GM12878 (cell line): ENCODE results near the gene OVCA2. TPM values are rescaled to one million over a fixed set of nuclear protein-coding genes. Genes with fewer than 3 reads are reported as not detected.

Experiments used
- ATAC-seq: fragments of 200-7000 bp; cut with Tn5 transposase; 3 replicates; pipeline ENCODE4 v1.9.1; 2020; ENCODE audit warnings: mild to moderate bottlenecking, moderate library complexity
- BruUV-seq: library from RNA; stranded (reverse); fragments of 400-500 nt; replicated peaks from 2 replicates; lab custom pipeline; 2021; lab: Mats Ljungman, UMichigan
- CTCF ChIA-PET: fragments of 300-600 bp; sonication (Branson Sonifier 250); formaldehyde crosslinking; extraction: SDS; loops from one replicate; lab custom pipeline; 2021; ENCODE audit warnings: inconsistent platforms; lab: Yijun Ruan, JAX
- POLR2A ChIA-PET: fragments of 350-600 bp; formaldehyde crosslinking; extraction: SDS; loops from one replicate; lab custom pipeline; 2021; ENCODE audit warnings: inconsistent platforms; lab: Charles Lee
- RAD21 ChIA-PET: fragments of 300-600 bp; sonication (Branson Sonifier 250); formaldehyde crosslinking; loops from one replicate; lab custom pipeline; 2023; ENCODE audit warnings: antibody characterized with exemption; ENCODE audit not compliant: unreplicated experiment; lab: Charles Lee
- SMC1A ChIA-PET: fragments of 300-600 bp; sonication (Branson Sonifier 250); formaldehyde crosslinking; loops from one replicate; lab custom pipeline; 2023; ENCODE audit not compliant: unreplicated experiment, uncharacterized antibody; lab: Charles Lee
- DNase-seq: peaks from one replicate; pipeline ENCODE4 v3.0.0-alpha.2; 2011; ENCODE audit warnings: low read depth, low spot score
- FAIRE-seq: peaks from 3 replicates; lab custom pipeline; 2011; peaks lifted over from hg19 to GRCh38; lab: Jason Lieb, UNC
- H2AFZ ChIP-seq: 2 replicates; pipeline ENCODE4 v1.6.0; 2011; ENCODE audit warnings: low read depth, low read length, control low read depth; ENCODE audit not compliant: control insufficient read depth
- H3K27ac ChIP-seq: 2 replicates; pipeline ENCODE4 v1.5.1; 2011; ENCODE audit warnings: control low read depth; ENCODE audit not compliant: control insufficient read depth, insufficient read depth
- H3K27me3 ChIP-seq, 2 experiments: replicated peaks in 1 of 2; 2 replicates each; pipeline versions ENCODE4 v1.6.0 to v1.6.1; 2011; ENCODE audit warnings: low read length in 1 of 2; ENCODE audit not compliant: control insufficient read depth in 2 of 2, insufficient read depth in 2 of 2
- H3K36me3 ChIP-seq, 2 experiments: 2 replicates each; pipeline ENCODE4 v1.5.1; 2011; ENCODE audit warnings: low read length in 1 of 2; ENCODE audit not compliant: control insufficient read depth in 2 of 2, insufficient read depth in 2 of 2
- H3K4me1 ChIP-seq: 2 replicates; pipeline ENCODE4 v1.6.1; 2011; ENCODE audit warnings: mild to moderate bottlenecking, low read length, moderate library complexity, mixed read lengths; ENCODE audit not compliant: control insufficient read depth, insufficient read depth
- H3K4me2 ChIP-seq: 2 replicates; pipeline ENCODE4 v1.6.0; 2011; ENCODE audit warnings: control low read depth; ENCODE audit not compliant: control insufficient read depth, insufficient read depth
- H3K4me3 ChIP-seq: fragments of 200-600 bp; sonication (generic); 2 replicates; pipeline ENCODE4 v1.5.1; 2016
- H3K79me2 ChIP-seq: 2 replicates; pipeline ENCODE4 v1.6.0; 2011; ENCODE audit warnings: low read length; ENCODE audit not compliant: control insufficient read depth, insufficient read depth
- H3K9ac ChIP-seq: 2 replicates; pipeline ENCODE4 v1.8.0; 2011; ENCODE audit warnings: low read length, control low read depth, mixed read lengths; ENCODE audit not compliant: control insufficient read depth, insufficient read depth
- H3K9me3 ChIP-seq: replicated peaks from 3 replicates; pipeline ENCODE4 v1.5.1; 2011; ENCODE audit warnings: mild to moderate bottlenecking, low read length; ENCODE audit not compliant: control insufficient read depth, insufficient read depth
- H4K20me1 ChIP-seq: 2 replicates; pipeline ENCODE4 v1.6.0; 2011; ENCODE audit not compliant: control insufficient read depth, insufficient read depth
- BACH1 ChIP-seq: fragments of 450-650 bp; IDR thresholded peaks from 2 replicates; pipeline ENCODE4 v1.6.1; 2017; ENCODE audit warnings: mild to moderate bottlenecking, borderline replicate concordance
- CBFB ChIP-seq: IDR thresholded peaks from 2 replicates; pipeline ENCODE4 v1.6.1; 2016; ENCODE audit warnings: antibody characterized with exemption, low read depth
- CHD2 ChIP-seq: IDR thresholded peaks from 2 replicates; pipeline ENCODE4 v1.6.1; 2011; ENCODE audit warnings: low read depth, low read length, improper control_type of control experiment, borderline replicate concordance
- CTCF ChIP-seq, 3 experiments: IDR thresholded peaks in 2 of 3; conservative IDR thresholded peaks in 1 of 3; 2 replicates each; pipeline ENCODE4 v1.5.1; 2011; ENCODE audit warnings: low read depth in 3 of 3, low read length in 3 of 3, mild to moderate bottlenecking in 3 of 3, control low read depth in 2 of 3, moderate library complexity in 2 of 3, inconsistent platforms in 1 of 3, mixed read lengths in 1 of 3; ENCODE audit not compliant: control insufficient read depth in 2 of 3, insufficient read depth in 1 of 3; ENCODE audit errors: extremely low read depth in 1 of 3
- DPF2 ChIP-seq: fragments of 450-650 bp; IDR thresholded peaks from 2 replicates; pipeline ENCODE4 v1.6.1; 2017; ENCODE audit warnings: mild to moderate bottlenecking
- HDAC2 ChIP-seq: fragments of 200-600 bp; sonication (generic); IDR thresholded peaks from 2 replicates; pipeline ENCODE4 v1.6.1; 2017
- HDGF ChIP-seq: fragments of 450-650 bp; IDR thresholded peaks from 2 replicates; pipeline ENCODE4 v1.6.1; 2016; ENCODE audit warnings: antibody characterized with exemption
- MTA2 ChIP-seq: fragments of 450-650 bp; IDR thresholded peaks from 2 replicates; pipeline ENCODE4 v1.6.1; 2016; ENCODE audit warnings: low read depth, mild to moderate bottlenecking, moderate library complexity
- NFYA ChIP-seq: IDR thresholded peaks from 2 replicates; pipeline ENCODE4 v1.6.1; 2011; ENCODE audit warnings: low read depth, mild to moderate bottlenecking, low read length, improper control_type of control experiment, borderline replicate concordance
- PAX8 ChIP-seq: fragments of 450-650 bp; IDR thresholded peaks from 2 replicates; pipeline ENCODE4 v1.6.1; 2017; ENCODE audit warnings: mild to moderate bottlenecking, moderate library complexity
- RAD51 ChIP-seq: fragments of 450-650 bp; IDR thresholded peaks from 2 replicates; pipeline ENCODE4 v1.6.1; 2016; ENCODE audit warnings: moderate library complexity, mild to moderate bottlenecking, inconsistent platforms
- RELA ChIP-seq: fragments of 450-650 bp; IDR thresholded peaks from 2 replicates; pipeline ENCODE4 v1.8.0; 2014; ENCODE audit warnings: borderline replicate concordance; ENCODE audit not compliant: partially characterized antibody
- SMAD5 ChIP-seq: IDR thresholded peaks from 2 replicates; pipeline ENCODE4 v1.6.1; 2016; ENCODE audit warnings: antibody characterized with exemption, low read depth
- SUZ12 ChIP-seq: fragments of 200-600 bp; sonication (generic); IDR thresholded peaks from one replicate; pipeline ENCODE4 v1.6.1; 2018; ENCODE audit warnings: antibody characterized with exemption, mild to moderate bottlenecking; ENCODE audit not compliant: unreplicated experiment
- TCF3 ChIP-seq: IDR thresholded peaks from 2 replicates; pipeline ENCODE4 v1.6.1; 2012; ENCODE audit warnings: low read depth, mild to moderate bottlenecking, low read length, borderline replicate concordance; ENCODE audit not compliant: insufficient read depth
- YBX1 ChIP-seq: fragments of 450-650 bp; IDR thresholded peaks from 2 replicates; pipeline ENCODE4 v1.6.1; 2016; ENCODE audit warnings: antibody characterized with exemption
- ZNF592 ChIP-seq: fragments of 450-650 bp; IDR thresholded peaks from 2 replicates; pipeline ENCODE4 v1.6.1; 2017; ENCODE audit warnings: mild to moderate bottlenecking, moderate library complexity
- WGBS: methylation state at CpG from one replicate; pipeline ENCODE4 v1.1.6; 2016; ENCODE audit warnings: low lambda C conversion rate; ENCODE audit not compliant: insufficient replicate concordance, insufficient coverage; ENCODE audit errors: missing lambda C conversion rate; 5-methylcytosine and 5-hydroxymethylcytosine counted together
- in situ Hi-C: fragments of 300-500 bp; cut with MboI; formaldehyde crosslinking; loops from 9 replicates; pipeline ENCODE4 v1.14.3; 2018; ENCODE audit warnings: mixed read lengths
- intact Hi-C: fragments of 100-400 bp; cut with micrococcal nuclease; formaldehyde crosslinking; loops from one replicate; pipeline ENCODE4 v1.14.2; 2022; ENCODE audit not compliant: unreplicated experiment
- polyA plus RNA-seq, 11 experiments: library from polyadenylated mRNA; depleted of rRNA in 4 of 11; unstranded in 6 of 11; stranded (reverse) in 5 of 11; fragments of >200 nt; fragmentation: Nextera tagmentation in 4 of 11; fragmentation: Illumina TruSeq in 1 of 11; extraction: Ambion mirVana in 4 of 11; extraction: Trizol in 1 of 11; gene quantifications; 1 replicate in 1 of 11; 2 replicates in 10 of 11; pipeline versions ENCODE4 v1.2.1 to v1.2.3, GENCODE V29; 2011 to 2016; ENCODE audit warnings: inconsistent platforms in 2 of 11, missing spikeins in 2 of 11, low read depth in 1 of 11
- total RNA-seq, 4 experiments: library from RNA; depleted of rRNA in 3 of 4; stranded (reverse); fragments of >200 nt in 3 of 4; fragmentation: Illumina TruSeq in 1 of 4; extraction: Trizol in 1 of 4; gene quantifications; 2 replicates each; pipeline versions ENCODE4 v1.2.1 to v1.2.3, GENCODE V29; 2013 to 2021

The OVCA2 gene
- total and polyA plus RNA-seq, 10 of the 15 experiments (the other 5 are each of a cell fraction or from before 2014, with no cell fraction given): 6.1 to 75.3 (median 40.7) TPM

- Histone ChIP-seq H3K9ac (no peak overlapping the region), H3K27me3 (peaks cover 1 to 3% of the 10 kb centered on the region in 2 experiments; a peak in 3 of 4 replicates), H3K4me2 (no peak overlapping the region), H3K27ac (no peak overlapping the region), H3K79me2 (no peaks in the 10 kb centered on the region), H3K9me3 (no peaks in the 10 kb centered on the region), H3K4me1 (no peaks in the 10 kb centered on the region), H2AFZ (no peak overlapping the region), H3K36me3 (no peaks in the 10 kb centered on the region), H4K20me1 (no peaks in the 10 kb centered on the region), H3K4me3 (no peak overlapping the region)
- no peak for DNase-seq
- no TSS peak for BruUV-seq
- intact Hi-C loops: no loop called here
- in situ Hi-C loops: no loop called here
- FAIRE-seq: no peak
- no peak for ATAC-seq
- ChIA-PET RAD21 (no interaction called here), POLR2A (no interaction called here), SMC1A (no interaction called here), CTCF (no interaction called here)
- no peak for TF ChIP-seq RELA
- no peak for TF ChIP-seq MTA2
- TF ChIP-seq NFYA: no peak
- no peak for TF ChIP-seq ZNF592
- no peak for TF ChIP-seq SUZ12
- TF ChIP-seq RAD51: no peak
- no peak for TF ChIP-seq DPF2
- TF ChIP-seq HDAC2: no peak
- TF ChIP-seq CBFB: no peak
- TF ChIP-seq HDGF: no peak
- TF ChIP-seq YBX1: no peak
- no peak for TF ChIP-seq BACH1
- TF ChIP-seq SMAD5: no peak
- TF ChIP-seq CTCF (IDR thresholded peaks at IDR 0.05 in 2 of 3, conservative IDR thresholded peaks at IDR 0.05 in 1 of 3; ENCODE audit: control insufficient read depth in 2 of 3, extremely low read depth in 1 of 3, insufficient read depth in 1 of 3, low read depth in 3 of 3, low read length in 3 of 3): no peak
- TF ChIP-seq CHD2: no peak
- TF ChIP-seq PAX8: no peak
- TF ChIP-seq TCF3: no peak
- WGBS: 17% methylated on average over 38 of the region's 92 CpGs
Measured at GRCh38 chr17:1997927-1998742, 43.7 kb upstream of the OVCA2 start.
